ENCODE measurements around the gene ATXN1L. TPM values are rescaled to one million over a fixed set of nuclear protein-coding genes. Genes with fewer than 3 reads are reported as not detected.

ATXN1L gene
- total RNA-seq, 1 donor from 2014 or later = 14.0 TPM

- Histone ChIP-seq H3K9me3 (replicated peaks) (no peaks in the 10 kb centered on the region), H3K27ac (replicated peaks) (peak overlapping the region; percentile 90), H3K4me1 (peaks cover 32% of the 10 kb centered on the region), H3K36me3 (peaks cover 29% of the 10 kb centered on the region), H3K4me3 (peak overlapping the region; percentile 97), H3K27me3 (ENCODE audit: low read depth) (no peaks in the 10 kb centered on the region)
- DNase-seq = no peak
- intact Hi-C loops (cut with micrococcal nuclease) = loop anchor here (5.0 kb wide), 1 partner anchor 80 kb away; no protein-coding TSS in a partner anchor
- TF ChIP-seq, protein P1, sequence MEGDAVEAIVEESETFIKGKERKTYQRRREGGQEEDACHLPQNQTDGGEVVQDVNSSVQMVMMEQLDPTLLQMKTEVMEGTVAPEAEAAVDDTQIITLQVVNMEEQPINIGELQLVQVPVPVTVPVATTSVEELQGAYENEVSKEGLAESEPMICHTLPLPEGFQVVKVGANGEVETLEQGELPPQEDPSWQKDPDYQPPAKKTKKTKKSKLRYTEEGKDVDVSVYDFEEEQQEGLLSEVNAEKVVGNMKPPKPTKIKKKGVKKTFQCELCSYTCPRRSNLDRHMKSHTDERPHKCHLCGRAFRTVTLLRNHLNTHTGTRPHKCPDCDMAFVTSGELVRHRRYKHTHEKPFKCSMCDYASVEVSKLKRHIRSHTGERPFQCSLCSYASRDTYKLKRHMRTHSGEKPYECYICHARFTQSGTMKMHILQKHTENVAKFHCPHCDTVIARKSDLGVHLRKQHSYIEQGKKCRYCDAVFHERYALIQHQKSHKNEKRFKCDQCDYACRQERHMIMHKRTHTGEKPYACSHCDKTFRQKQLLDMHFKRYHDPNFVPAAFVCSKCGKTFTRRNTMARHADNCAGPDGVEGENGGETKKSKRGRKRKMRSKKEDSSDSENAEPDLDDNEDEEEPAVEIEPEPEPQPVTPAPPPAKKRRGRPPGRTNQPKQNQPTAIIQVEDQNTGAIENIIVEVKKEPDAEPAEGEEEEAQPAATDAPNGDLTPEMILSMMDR (IDR thresholded peaks at IDR 0.05; ENCODE audit: borderline replicate concordance) = peak; percentile 95
These were observed 36.9 kb downstream of the ATXN1L start for GRCh38 chr16:71882505-71883167.

DNA sequence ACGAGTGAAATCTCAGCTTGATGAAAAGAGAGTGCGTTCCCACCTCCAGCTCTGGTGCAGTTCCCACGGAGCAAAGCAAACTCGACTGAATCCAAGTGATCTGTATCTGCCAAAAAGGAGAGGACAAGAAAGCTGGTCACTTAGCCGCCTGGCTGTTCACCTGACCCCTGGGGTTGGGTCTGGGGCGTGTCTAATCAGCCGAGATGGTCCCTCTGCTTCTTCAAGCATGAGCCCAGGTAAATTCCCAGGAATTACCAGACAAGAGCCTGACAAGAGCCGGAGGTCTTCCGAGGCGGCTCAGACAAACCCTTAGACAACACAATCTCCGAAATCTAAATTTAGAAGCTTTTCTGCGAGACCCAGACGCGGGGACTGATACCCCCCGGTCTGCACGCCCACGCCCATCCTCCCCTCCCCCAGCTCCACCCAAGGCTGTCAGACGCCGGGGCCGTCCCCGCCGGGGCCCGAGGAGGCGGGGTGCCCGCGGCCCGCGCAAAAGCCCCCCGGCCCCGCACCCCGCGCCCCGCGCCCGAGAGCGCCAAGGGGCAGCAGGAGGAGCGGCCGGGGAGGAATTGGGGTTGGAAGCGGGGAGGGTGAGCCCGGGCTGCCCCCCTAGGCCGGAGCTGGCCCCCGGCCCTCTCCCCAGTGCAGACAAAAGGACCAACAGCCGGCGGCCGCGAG, 37.5 kb downstream of the ATXN1L start:
- H3K4me3 ChIP-seq = peak overlapping the region; percentile 97
- H3K27me3 ChIP-seq (ENCODE audit: low read depth) = no peaks in the 10 kb centered on the region
- peak overlapping the region; percentile 90 for H3K27ac ChIP-seq (replicated peaks)
- no peaks in the 10 kb centered on the region for H3K9me3 ChIP-seq (replicated peaks)
- TF ChIP-seq, protein P1 (IDR thresholded peaks at IDR 0.05; ENCODE audit: borderline replicate concordance) = no peak
- peaks cover 32% of the 10 kb centered on the region for H3K4me1 ChIP-seq
- peak; percentile 31 for DNase-seq
- intact Hi-C loops (cut with micrococcal nuclease) = loop anchor here (5.0 kb wide), 1 partner anchor 79 kb away; no protein-coding TSS in a partner anchor
- H3K36me3 ChIP-seq = peaks cover 26% of the 10 kb centered on the region

- H3K9me3 ChIP-seq (replicated peaks) = no peaks in the 10 kb centered on the region
- H3K27me3 ChIP-seq (ENCODE audit: low read depth) = no peaks in the 10 kb centered on the region
- H3K4me3 ChIP-seq = peak within 1 kb of the TSS; percentile 97
- H3K4me1 ChIP-seq = peaks cover 32% of the 10 kb centered on the region
- H3K27ac ChIP-seq (replicated peaks) = peak within 1 kb of the TSS; percentile 90
- peaks cover 19% of the 10 kb centered on the region for H3K36me3 ChIP-seq
- TF ChIP-seq, protein P1 (IDR thresholded peaks at IDR 0.05; ENCODE audit: borderline replicate concordance) = peak; percentile 64
- DNase-seq = peak; percentile 82
- intact Hi-C loops (cut with micrococcal nuclease) = loop anchor here (5.0 kb wide), 1 partner anchor 78 kb away; no protein-coding TSS in a partner anchor
These were observed 38.3 kb downstream of the ATXN1L start, which contains the start of gene ZNF821 for GRCh38 chr16:71883849-71884638. Gene ZNF821 (minus strand): TSS chr16:71884182. CDS start chr16:71879946, 4,236 bp downstream.

DNA sequence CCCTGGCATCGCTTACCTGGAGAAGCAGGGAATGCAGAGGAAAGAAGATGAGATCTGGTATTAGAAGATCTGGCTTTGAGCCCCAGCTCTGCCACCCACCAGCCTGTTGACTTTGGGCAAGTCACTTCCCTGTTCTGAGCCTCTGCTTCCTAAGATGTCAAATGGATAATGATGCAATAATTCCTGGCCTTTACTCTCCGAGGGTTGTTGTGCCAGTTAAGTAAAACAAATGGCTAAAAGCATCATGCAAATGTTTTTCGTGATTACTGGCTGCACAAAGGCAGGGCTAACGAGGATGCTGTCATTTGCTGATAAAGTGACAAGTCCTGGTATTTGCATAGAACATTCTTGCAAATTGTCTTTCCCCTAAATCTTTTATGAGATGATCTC, 39.5 kb downstream of the ATXN1L start:
- H3K27me3 ChIP-seq (ENCODE audit: low read depth) = no peaks in the 10 kb centered on the region
- H3K4me1 ChIP-seq = peaks cover 32% of the 10 kb centered on the region
- no peaks in the 10 kb centered on the region for H3K9me3 ChIP-seq (replicated peaks)
- H3K36me3 ChIP-seq = peaks cover 7% of the 10 kb centered on the region
- no peak for DNase-seq
- TF ChIP-seq, protein P1 (IDR thresholded peaks at IDR 0.05; ENCODE audit: borderline replicate concordance) = no peak
- H3K27ac ChIP-seq (replicated peaks) = no peak overlapping the region
- intact Hi-C loops (cut with micrococcal nuclease) = no loop called here
- no peak overlapping the region for H3K4me3 ChIP-seq

DNA sequence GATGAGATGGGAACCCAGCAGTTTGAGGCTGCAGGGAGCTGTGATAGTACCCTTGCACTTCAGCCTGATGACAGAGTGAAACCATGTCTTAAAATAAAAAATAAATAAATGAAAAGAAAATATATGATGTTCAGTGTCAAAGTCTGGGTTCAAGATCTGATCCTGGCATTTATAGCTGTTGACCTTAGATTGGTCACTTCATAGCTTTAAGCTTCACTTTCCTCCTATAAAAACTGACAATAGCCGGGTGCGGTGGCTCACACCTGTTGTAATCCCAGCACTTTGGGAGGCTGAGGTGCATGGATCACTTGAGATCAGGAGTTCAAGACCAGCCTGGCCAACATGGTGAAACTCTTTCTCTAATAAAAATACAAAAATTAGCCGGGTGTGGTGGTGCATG, 43.4 kb downstream of the ATXN1L start:
- no peaks in the 10 kb centered on the region for H3K36me3 ChIP-seq
- H3K27me3 ChIP-seq (ENCODE audit: low read depth) = no peaks in the 10 kb centered on the region
- peaks cover 16% of the 10 kb centered on the region for H3K4me1 ChIP-seq
- no peak overlapping the region for H3K27ac ChIP-seq (replicated peaks)
- H3K9me3 ChIP-seq (replicated peaks) = no peaks in the 10 kb centered on the region
- TF ChIP-seq, protein P1 (IDR thresholded peaks at IDR 0.05; ENCODE audit: borderline replicate concordance) = no peak
- intact Hi-C loops (cut with micrococcal nuclease) = no loop called here
- no peak overlapping the region for H3K4me3 ChIP-seq
- no peak for DNase-seq

All from left ventricle myocardium inferior (tissue), 1 donor.